AG08395 (cell line): ENCODE results near the gene ANO4.
A peak's percentile ranks its signal among the peaks of the same experiment; 100 is the strongest.

ENCODE experiments used
- DNase-seq: peaks from one replicate; pipeline ENCODE4 v3.0.0; 2012; ENCODE audit warnings: mixed read lengths, low spot score

Gene ANO4

GRCh38 chr12:100808777-100809176, 14.2 kb downstream of the ANO4 start:
- DNase-seq, result no peak

GRCh38 chr12:100820314-100820713, 25.7 kb downstream of the ANO4 start:
- DNase-seq, result no peak

DNA sequence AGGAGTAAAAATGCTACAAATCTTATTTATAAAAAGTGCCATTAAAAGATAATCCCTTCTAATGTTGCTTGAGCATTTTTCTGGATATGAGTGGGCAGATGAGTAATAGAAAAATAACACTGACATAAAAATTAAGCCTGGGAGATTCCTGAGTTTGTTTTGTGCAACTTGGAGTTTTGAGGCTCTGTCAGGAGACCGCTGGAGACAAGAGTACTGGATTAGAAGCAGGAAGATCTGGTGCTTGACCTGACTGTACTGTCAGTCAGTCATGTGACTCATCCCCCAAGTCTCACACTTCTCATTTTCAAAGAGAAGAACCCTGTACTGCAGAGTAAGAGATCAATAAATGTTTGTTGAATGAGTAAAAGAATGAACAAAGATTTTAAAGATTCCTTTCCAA, 29.4 kb downstream of the ANO4 start:
- DNase-seq, result peak; percentile 27

- DNase-seq, result no peak
Measured at GRCh38 chr12:100824476-100824875, 29.9 kb downstream of the ANO4 start.

DNA sequence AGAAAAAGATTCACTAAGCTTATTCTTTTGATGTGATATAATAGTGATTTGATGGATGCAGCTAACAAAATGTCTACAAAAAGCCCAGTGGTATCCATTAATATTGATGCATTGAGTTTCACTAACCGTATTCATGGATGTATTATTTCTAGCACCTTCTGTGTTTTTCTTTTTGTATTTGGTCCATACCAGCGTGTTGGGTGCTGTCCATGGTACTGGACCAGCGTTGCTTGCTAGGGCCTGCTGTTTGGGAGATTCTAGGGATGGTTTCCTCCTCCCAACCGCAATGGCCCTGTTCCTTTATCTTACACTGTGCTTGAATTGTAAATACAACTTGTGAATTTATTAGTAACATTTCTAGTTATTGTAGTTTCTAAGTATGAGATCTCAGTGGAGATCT, 31.7 kb downstream of the ANO4 start:
- DNase-seq, result peak; percentile 35

- DNase-seq, result peak; percentile 27
Measured at GRCh38 chr12:100827901-100828520, 33.4 kb downstream of the ANO4 start.

DNA sequence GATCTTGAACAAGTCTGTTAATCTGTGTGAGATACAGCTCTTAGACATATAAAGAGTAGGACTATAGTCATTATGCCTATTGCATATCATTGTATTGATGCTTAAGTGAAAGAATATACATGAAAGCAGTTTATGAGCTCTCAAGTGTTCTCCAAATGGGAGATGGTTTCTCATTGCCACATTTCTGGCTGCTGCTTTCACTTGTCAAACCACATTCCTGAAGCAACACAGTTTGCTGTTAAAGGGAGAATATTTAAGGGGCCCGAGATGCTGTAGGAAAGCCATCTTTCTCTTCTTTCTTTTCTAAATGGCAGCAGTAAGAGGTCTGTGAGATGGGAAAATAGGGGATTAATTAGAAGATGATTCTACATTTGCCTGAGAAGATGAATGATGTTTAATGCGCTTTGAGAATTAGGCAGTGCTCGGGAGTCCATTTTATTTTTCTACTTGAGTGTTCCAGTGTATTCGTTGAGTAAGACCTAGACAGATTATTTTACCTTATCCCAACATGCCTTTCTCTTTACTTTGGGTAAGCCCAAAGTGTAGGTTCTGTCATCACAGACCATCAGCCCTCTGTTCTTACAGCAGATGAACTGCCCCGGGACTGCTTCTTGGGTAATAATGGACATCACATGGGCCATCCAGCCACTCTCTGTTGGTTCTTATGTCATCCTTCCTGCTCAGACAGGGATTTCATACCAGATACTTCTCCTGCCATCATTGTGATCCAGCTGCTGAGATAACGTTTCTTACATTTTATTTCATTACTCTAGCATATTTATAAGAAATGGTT, 35.6 kb downstream of the ANO4 start:
- DNase-seq, result no peak

GRCh38 chr12:100833282-100833681, 38.7 kb downstream of the ANO4 start:
- DNase-seq, result no peak

DNA sequence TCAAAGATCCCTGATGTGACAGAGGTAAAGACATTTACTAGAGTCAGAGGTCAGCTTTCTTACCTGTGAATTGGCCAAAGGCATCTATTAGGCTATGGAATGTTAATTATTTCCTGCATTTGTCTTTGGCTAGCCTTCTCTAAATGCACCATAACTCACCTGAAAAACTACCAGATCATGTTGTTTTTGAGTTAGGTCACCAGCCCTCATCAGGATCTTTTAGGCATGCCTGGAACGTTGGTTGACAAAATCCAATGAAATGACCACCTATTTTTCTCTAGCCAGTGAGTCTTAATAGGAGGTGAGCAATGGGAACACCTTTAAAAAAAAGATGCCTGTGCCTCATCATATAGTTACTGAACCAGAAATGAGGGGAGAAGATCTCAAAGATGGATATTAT, 46.2 kb downstream of the ANO4 start:
- DNase-seq, result no peak

DNA sequence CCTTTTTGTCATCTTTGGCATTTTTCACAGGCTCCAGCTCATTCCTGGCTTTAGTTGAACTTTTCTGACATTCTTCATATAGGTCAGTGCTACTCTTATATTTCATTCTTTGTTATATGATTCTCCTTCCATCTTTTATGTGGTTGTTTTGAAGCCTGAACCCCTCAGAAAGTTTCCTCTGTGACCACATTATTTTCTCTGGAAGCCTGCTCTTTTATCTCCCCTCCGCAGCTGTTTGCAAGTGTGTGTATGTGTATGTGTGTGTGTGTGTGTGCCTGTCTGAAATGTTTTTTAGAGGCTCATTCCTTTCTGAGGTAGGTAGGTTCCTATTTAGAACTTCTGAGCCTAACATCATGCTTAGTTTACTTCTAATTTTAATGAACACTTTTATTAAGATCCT, 47.6 kb downstream of the ANO4 start:
- DNase-seq, result no peak

DNA sequence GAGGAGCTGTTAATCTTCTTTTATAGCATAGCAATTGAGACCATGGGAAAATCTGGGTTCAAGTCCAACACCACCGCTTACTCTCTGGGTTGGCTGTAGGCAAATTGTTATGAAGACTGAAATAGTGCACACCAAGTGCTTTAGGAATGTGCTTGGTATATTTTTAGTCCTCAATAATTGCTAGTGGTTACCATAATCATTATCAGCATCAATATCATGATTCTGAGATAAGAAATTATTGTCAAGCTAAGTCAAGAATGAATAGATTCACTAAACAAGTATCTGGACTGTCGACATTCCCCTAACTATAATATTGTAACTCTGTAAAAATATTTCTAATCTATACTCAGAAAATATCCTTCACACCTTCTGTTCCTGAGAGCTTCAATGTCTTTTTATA, 48.5 kb downstream of the ANO4 start:
- DNase-seq, result no peak

DNA sequence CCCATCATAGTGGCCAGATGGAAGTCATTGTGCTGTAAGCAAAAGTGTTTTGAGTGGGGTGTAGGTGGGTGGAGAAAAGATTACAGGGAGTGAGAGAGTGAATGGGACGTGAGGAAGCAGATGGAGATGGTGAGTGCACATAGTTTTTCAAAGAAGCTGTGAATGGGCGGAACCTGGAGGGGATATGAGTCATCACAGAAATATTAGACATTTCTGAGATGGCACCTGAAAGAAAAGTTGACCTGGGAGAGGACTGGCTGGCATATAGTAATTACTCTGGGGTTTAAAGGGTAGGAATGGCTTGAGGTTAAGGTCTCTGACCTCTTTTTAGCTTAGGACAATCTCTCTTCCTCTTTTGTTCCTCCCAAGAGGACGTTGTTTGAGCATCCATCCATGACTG, 50.5 kb downstream of the ANO4 start:
- no peak for DNase-seq

DNA sequence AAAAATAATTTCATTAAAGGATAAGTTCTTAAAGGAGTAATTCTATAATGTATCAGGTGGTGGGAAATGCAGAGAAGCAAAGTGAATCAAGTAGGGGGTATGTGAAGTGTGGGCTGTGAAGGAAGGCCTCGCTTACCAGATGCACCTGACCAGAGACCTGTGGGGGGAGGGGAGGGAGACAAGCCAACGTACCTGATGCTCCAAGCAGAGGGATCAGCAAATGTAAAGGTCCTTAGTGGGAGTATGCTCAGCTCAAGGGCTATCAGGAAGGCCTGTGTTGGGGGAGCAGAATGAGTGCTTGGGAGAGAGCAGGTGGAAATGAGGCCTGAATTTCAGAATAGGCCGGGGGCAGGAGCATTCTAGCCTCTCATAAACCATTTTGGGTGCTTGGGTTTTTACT, 57.1 kb downstream of the ANO4 start:
- no peak for DNase-seq

GRCh38 chr12:100857418-100857817, 62.8 kb downstream of the ANO4 start:
- no peak for DNase-seq

DNA sequence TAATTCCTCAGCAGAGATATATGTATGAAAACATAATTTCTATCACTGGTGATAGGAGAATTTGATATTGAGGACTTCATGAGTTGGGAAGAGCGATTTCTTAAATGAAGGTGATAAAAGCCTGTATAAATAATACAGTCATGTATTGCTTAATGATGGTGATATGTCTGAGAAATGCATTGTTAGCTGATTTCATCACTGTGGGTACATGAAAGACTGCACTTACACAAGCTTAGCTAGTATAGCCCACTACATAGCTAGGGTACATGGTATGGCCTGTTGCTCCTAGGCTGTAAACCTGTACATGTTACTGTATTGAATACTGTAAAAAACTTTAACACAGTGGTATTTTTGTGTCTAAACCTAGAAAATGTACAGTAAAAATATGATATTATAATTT, 63.4 kb downstream of the ANO4 start:
- DNase-seq, result no peak

- DNase-seq, result no peak
Measured at GRCh38 chr12:100858656-100859055, 64.1 kb downstream of the ANO4 start.

DNA sequence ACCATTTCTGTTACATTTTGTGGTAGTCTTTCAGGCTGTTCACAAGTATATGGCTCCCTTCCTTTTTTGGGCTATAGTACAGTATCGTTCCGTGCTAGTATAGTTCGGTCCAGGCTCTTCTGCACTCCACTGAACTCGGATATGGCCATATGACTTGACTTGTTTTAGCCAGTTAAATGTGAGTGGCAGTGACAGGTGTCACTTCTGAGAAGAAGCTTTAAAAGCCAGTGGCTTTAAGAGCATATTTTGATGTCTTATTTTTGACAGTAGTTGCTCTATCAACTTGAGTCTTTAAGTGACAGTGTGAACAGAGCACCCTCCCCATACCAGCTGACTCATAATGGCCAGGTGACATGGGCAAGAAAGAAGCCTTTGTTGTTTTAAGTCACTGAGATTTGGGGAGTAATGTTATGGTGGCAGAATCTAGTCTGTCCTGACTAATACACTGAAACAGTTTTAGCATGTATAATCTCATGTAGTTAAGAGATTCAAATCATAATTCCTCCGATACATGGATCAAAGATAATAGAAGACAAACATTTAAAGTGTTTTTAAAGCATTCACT, 64.6 kb downstream of the ANO4 start:
- no peak for DNase-seq

DNA sequence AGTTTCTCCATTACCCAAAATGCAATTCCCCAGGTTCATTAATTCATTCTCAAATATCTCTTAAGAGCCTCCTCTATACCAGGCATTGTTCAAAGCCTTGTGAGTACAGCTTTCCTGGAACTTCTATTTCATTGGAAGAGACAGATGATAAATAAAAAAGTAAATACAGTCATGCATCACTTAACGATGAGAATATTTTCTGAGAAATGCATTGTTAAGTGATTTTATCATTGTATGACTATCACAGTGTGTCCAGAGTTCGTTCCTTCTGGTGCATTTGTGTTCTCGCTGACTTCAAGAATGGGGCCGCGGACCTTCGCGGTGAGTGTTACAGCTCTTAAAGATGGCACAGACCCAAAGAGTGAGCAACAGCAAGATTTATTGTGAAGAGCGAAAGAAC, 66.0 kb downstream of the ANO4 start:
- no peak for DNase-seq

DNA sequence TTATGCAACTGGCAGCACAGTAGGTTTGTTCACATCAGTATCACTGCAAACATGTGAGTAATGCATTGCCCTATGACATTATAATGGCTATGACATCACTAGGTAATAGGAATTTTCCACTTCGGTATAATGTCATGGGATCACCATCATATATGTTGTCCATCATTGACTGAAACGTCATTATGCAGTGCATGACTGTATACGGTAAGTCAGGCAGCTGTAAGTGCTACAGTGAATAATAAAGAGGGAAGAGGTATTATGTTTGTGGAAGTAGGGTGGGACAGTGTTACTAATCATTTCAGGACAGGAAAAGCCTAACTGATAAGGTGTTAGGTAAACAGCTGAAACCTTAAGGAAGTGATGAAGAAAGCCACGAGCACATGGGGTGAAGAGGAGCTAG, 68.1 kb downstream of the ANO4 start:
- DNase-seq, result no peak

GRCh38 chr12:100864366-100864765, 69.8 kb downstream of the ANO4 start:
- no peak for DNase-seq

- DNase-seq, result no peak
Measured at GRCh38 chr12:100867639-100868393, 73.2 kb downstream of the ANO4 start.

DNA sequence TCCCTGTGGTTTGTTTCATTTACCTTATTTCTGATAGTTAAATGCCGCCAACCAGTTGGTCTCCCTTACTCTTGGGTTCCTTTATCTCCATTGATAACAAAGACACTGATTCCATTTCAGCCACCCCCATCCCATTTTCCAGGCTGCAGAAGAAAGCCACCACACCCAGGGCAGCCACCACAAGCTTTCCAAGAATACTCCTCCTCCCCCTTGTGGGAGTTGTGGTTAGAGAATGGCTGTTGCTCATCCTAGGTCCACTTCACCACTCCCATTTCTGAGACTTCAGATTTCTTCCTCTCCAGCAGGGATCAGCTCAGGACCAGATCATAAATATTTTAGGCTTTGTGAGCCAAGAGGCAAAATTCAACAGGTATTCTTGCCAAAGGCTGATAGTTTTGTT, 73.9 kb downstream of the ANO4 start:
- DNase-seq, result peak; percentile 69

- no peak for DNase-seq
Measured at GRCh38 chr12:100871195-100871734, 76.7 kb downstream of the ANO4 start.
